ENCODE results near the gene CHST12.

DNA sequence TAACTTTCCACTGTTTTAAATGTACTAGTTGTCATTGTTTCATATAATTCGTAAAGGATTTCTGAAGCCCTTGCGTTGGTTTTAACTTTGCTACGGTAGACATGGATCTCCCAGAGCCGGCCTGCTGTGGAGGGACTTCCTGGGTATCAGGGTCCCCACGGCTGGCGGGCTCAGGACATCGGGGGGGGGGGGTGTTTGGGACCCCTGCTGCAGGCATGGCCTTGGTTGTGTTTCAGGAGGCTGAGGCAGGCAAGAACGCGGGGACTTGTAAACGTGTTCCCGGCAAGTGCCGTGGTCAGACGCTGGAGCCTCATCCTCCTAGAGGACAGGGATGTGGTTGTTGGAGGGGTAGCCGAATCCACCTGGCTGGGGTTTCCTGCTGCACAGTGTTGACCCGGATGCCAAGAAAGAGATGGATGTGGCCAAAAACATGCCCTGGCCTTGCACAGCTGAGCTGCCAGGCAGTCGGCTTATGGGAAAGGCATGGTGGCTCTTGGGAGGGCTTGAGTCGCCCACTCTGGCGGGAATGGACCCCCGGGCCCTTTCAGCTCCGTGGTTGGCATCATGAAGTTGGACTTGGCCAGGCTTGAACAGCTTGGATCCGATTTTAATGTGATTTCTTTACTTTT, 21.4 kb upstream of the CHST12 start:
- TF ChIP-seq, protein P1, sequence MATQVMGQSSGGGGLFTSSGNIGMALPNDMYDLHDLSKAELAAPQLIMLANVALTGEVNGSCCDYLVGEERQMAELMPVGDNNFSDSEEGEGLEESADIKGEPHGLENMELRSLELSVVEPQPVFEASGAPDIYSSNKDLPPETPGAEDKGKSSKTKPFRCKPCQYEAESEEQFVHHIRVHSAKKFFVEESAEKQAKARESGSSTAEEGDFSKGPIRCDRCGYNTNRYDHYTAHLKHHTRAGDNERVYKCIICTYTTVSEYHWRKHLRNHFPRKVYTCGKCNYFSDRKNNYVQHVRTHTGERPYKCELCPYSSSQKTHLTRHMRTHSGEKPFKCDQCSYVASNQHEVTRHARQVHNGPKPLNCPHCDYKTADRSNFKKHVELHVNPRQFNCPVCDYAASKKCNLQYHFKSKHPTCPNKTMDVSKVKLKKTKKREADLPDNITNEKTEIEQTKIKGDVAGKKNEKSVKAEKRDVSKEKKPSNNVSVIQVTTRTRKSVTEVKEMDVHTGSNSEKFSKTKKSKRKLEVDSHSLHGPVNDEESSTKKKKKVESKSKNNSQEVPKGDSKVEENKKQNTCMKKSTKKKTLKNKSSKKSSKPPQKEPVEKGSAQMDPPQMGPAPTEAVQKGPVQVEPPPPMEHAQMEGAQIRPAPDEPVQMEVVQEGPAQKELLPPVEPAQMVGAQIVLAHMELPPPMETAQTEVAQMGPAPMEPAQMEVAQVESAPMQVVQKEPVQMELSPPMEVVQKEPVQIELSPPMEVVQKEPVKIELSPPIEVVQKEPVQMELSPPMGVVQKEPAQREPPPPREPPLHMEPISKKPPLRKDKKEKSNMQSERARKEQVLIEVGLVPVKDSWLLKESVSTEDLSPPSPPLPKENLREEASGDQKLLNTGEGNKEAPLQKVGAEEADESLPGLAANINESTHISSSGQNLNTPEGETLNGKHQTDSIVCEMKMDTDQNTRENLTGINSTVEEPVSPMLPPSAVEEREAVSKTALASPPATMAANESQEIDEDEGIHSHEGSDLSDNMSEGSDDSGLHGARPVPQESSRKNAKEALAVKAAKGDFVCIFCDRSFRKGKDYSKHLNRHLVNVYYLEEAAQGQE (IDR thresholded peaks at IDR 0.05; ENCODE audit: insufficient read depth in 1 of 2, low read depth in 2 of 2, low read length in 2 of 2): no peak
- no peak for TF ChIP-seq TAF1 (IDR thresholded peaks at IDR 0.05; ENCODE audit: borderline replicate concordance, insufficient read depth, low read length)
- no peak for TF ChIP-seq POLR2AphosphoS5 (IDR thresholded peaks at IDR 0.05; ENCODE audit: low read depth, low read length)
- TF ChIP-seq SIN3A (IDR thresholded peaks at IDR 0.05; ENCODE audit: borderline replicate concordance, insufficient read depth, low read length): no peak
- no peak for TF ChIP-seq FOXP2 (optimal IDR thresholded peaks at IDR 0.05; ENCODE audit: borderline replicate concordance, extremely low read depth, extremely low read length, insufficient read depth)

Data from PFSK-1 (cell line).